ENCODE results near the gene BSN. TPM values are rescaled to one million over a fixed set of nuclear protein-coding genes. Genes with fewer than 3 reads are reported as not detected.

The BSN gene
- total RNA-seq, 1 donor from 2014 or later, result 0.55 TPM

GRCh38 chr3:49703956-49704355 is 149.7 kb downstream of the BSN start:
- DNase-seq, result no peak
- no peak for TF ChIP-seq CTCF (IDR thresholded peaks at IDR 0.05; ENCODE audit: borderline replicate concordance)
- Histone ChIP-seq H3K27me3 (ENCODE audit: low read depth) (no peaks in the 10 kb centered on the region), H3K4me3 (no peak overlapping the region), H3K36me3 (peaks cover 65% of the 10 kb centered on the region), H3K9me3 (replicated peaks) (no peaks in the 10 kb centered on the region), H3K27ac (replicated peaks) (no peak overlapping the region), H3K4me1 (peaks cover 21% of the 10 kb centered on the region)
- intact Hi-C loops (cut with micrococcal nuclease), result no loop called here

DNA sequence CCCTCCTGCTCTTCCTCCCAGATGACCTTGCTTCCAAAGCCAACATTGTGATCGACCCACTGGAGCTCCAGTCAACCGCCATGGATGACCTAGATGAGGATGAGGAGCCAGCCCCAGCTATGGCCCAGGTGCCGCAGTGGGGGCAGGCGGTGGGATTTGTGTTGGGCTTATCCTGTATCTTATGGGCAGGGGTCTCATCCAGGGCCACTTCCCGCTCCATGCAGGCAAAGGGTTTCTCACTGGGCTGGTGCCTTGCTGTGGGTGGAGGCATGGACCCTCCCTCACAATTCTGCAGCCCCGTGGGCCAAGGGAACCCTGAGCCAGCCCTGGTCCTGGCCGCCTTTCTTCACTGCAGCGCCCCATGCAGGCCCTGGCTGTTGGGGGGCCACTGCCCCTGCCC is 150.4 kb downstream of the BSN start:
- TF ChIP-seq CTCF (IDR thresholded peaks at IDR 0.05; ENCODE audit: borderline replicate concordance), result no peak
- no peaks in the 10 kb centered on the region for H3K9me3 ChIP-seq (replicated peaks)
- no peak overlapping the region for H3K27ac ChIP-seq (replicated peaks)
- peaks cover 59% of the 10 kb centered on the region for H3K36me3 ChIP-seq
- H3K27me3 ChIP-seq (ENCODE audit: low read depth), result no peaks in the 10 kb centered on the region
- no peak overlapping the region for H3K4me3 ChIP-seq
- H3K4me1 ChIP-seq, result peaks cover 14% of the 10 kb centered on the region
- no peak for DNase-seq
- intact Hi-C loops (cut with micrococcal nuclease), result no loop called here

DNA sequence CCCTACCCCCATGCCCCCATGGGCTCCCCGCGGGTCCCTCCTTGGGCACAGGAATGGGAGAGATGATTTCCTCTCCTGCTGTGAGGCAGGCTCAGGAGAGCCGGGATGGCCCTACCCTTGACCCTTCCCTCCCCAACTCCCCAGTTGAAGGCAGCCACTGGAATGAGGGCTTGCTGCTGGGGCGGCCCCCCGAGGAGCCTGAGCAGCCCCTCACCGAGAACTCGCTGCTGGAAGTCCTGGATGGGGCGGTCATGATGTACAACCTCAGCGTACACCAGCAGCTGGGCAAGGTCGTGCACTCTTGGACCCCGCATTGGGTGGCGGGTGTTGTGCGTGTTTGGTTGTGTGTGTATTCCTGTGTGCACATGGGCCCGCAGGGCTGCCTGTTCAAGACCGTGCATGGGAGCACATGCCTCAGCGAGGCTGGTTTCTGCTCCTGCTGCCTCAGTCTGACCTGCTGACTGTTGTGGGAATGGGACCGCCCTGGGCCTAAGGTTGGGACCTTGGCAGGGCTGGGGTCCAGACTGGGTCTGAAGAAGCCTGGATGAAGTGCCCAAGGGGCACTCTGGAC is 151.2 kb downstream of the BSN start:
- no peak overlapping the region for H3K27ac ChIP-seq (replicated peaks)
- peaks cover 51% of the 10 kb centered on the region for H3K36me3 ChIP-seq
- H3K4me1 ChIP-seq, result peaks cover 7% of the 10 kb centered on the region
- H3K9me3 ChIP-seq (replicated peaks), result no peaks in the 10 kb centered on the region
- no peak for TF ChIP-seq CTCF (IDR thresholded peaks at IDR 0.05; ENCODE audit: borderline replicate concordance)
- intact Hi-C loops (cut with micrococcal nuclease), result no loop called here
- no peak for DNase-seq
- no peaks in the 10 kb centered on the region for H3K27me3 ChIP-seq (ENCODE audit: low read depth)
- no peak overlapping the region for H3K4me3 ChIP-seq

GRCh38 chr3:49706456-49707112 is 152.3 kb downstream of the BSN start:
- DNase-seq, result no peak
- Histone ChIP-seq H3K27me3 (ENCODE audit: low read depth) (no peaks in the 10 kb centered on the region), H3K27ac (replicated peaks) (no peak overlapping the region), H3K4me1 (peaks cover 7% of the 10 kb centered on the region), H3K9me3 (replicated peaks) (no peaks in the 10 kb centered on the region), H3K36me3 (peaks cover 43% of the 10 kb centered on the region), H3K4me3 (no peak overlapping the region)
- intact Hi-C loops (cut with micrococcal nuclease), result no loop called here
- no peak for TF ChIP-seq CTCF (IDR thresholded peaks at IDR 0.05; ENCODE audit: borderline replicate concordance)

DNA sequence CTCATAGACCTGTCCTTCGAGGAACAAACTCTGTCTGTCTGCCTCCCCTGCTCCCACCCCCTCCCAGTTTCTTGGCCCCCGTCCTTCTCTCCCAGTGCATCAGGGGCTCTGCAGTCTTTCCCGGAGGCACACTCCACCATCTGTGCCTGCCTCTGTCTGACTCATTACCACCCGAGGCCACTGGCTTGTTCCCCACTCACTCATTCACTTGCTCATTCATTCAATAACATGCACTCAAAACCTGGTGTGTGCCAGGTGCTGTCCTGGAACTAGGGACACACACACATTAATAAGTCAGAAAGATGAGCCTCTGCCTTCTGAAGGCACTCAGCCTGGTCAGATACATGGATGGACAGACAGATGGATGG is 152.8 kb downstream of the BSN start:
- H3K27ac ChIP-seq (replicated peaks), result no peak overlapping the region
- TF ChIP-seq CTCF (IDR thresholded peaks at IDR 0.05; ENCODE audit: borderline replicate concordance), result no peak
- H3K4me3 ChIP-seq, result no peak overlapping the region
- intact Hi-C loops (cut with micrococcal nuclease), result no loop called here
- peaks cover 38% of the 10 kb centered on the region for H3K36me3 ChIP-seq
- H3K9me3 ChIP-seq (replicated peaks), result no peaks in the 10 kb centered on the region
- H3K4me1 ChIP-seq, result peaks cover 7% of the 10 kb centered on the region
- no peaks in the 10 kb centered on the region for H3K27me3 ChIP-seq (ENCODE audit: low read depth)
- no peak for DNase-seq

Measured in left ventricle myocardium inferior (tissue), 1 donor.